H9 (cell line): ENCODE data around the gene SMPD4. TPM values are rescaled to one million over a fixed set of nuclear protein-coding genes. Genes with fewer than 3 reads are reported as not detected.

Source experiments
- DNase-seq: peaks from one replicate; pipeline ENCODE4 v3.0.0-alpha.2; 2017
- H2AFZ ChIP-seq: one replicate; pipeline ENCODE4 v1.6.1; 2013; ENCODE audit warnings: mild to moderate bottlenecking, low read length, control low read depth, moderate library complexity
- H2AK5ac ChIP-seq: 2 replicates; pipeline ENCODE4 v1.6.1; 2013; ENCODE audit warnings: low read length, control low read depth, mixed read lengths; ENCODE audit not compliant: insufficient read length
- H2BK120ac ChIP-seq: one replicate; pipeline ENCODE4 v1.6.1; 2013; ENCODE audit warnings: low read depth, mild to moderate bottlenecking, low read length, control low read depth, inconsistent platforms; ENCODE audit not compliant: poor library complexity, severe bottlenecking
- H2BK12ac ChIP-seq: 2 replicates; pipeline ENCODE4 v1.6.1; 2013; ENCODE audit warnings: low read length, control low read depth, mixed read lengths, low read depth; ENCODE audit not compliant: insufficient read length
- H2BK15ac ChIP-seq: 2 replicates; pipeline ENCODE4 v1.6.1; 2013; ENCODE audit warnings: low read depth, low read length, control low read depth
- H2BK20ac ChIP-seq: one replicate; pipeline ENCODE4 v1.6.1; 2013; ENCODE audit warnings: low read depth, mild to moderate bottlenecking, low read length, control low read depth, inconsistent platforms; ENCODE audit not compliant: poor library complexity, severe bottlenecking
- H2BK5ac ChIP-seq: 2 replicates; pipeline ENCODE4 v1.6.1; 2013; ENCODE audit warnings: low read length, control low read depth, mixed read lengths; ENCODE audit not compliant: insufficient read length
- H3K14ac ChIP-seq: 2 replicates; pipeline ENCODE4 v1.6.1; 2013; ENCODE audit warnings: low read length, control low read depth; ENCODE audit not compliant: insufficient read depth
- H3K18ac ChIP-seq: 2 replicates; pipeline ENCODE4 v1.6.1; 2013; ENCODE audit warnings: low read depth, mild to moderate bottlenecking, mixed read lengths, low read length, control low read depth; ENCODE audit not compliant: insufficient read length
- H3K23ac ChIP-seq: 2 replicates; pipeline ENCODE4 v1.6.1; 2013; ENCODE audit warnings: low read length, control low read depth, mixed read lengths, low read depth; ENCODE audit not compliant: insufficient read length
- H3K23me2 ChIP-seq: 2 replicates; pipeline ENCODE4 v1.6.1; 2013; ENCODE audit warnings: low read depth, mild to moderate bottlenecking, mixed read lengths, low read length, control low read depth; ENCODE audit not compliant: insufficient read length, poor library complexity, severe bottlenecking
- H3K27ac ChIP-seq: 2 replicates; pipeline ENCODE4 v1.5.1; 2013; ENCODE audit warnings: low read length, control low read depth, mixed read lengths, low read depth; ENCODE audit not compliant: insufficient read length
- H3K27me3 ChIP-seq: 2 replicates; pipeline ENCODE4 v1.6.1; 2013; ENCODE audit warnings: low read length, control low read depth, inconsistent platforms; ENCODE audit not compliant: insufficient read depth
- H3K4ac ChIP-seq: 2 replicates; pipeline ENCODE4 v1.6.1; 2013; ENCODE audit warnings: low read depth, mild to moderate bottlenecking, control low read depth, inconsistent platforms, low read length, moderate library complexity
- H3K4me1 ChIP-seq: 2 replicates; pipeline ENCODE4 v1.6.1; 2013; ENCODE audit warnings: low read length, control low read depth, inconsistent platforms; ENCODE audit not compliant: insufficient read depth
- H3K4me2 ChIP-seq: 2 replicates; pipeline ENCODE4 v1.6.1; 2013; ENCODE audit warnings: low read length, control low read depth, mixed read lengths; ENCODE audit not compliant: insufficient read length, insufficient read depth
- H3K56ac ChIP-seq: 2 replicates; pipeline ENCODE4 v1.6.1; 2013; ENCODE audit warnings: low read depth, mild to moderate bottlenecking, mixed read lengths, low read length, control low read depth; ENCODE audit not compliant: insufficient read length
- H3K79me1 ChIP-seq: 2 replicates; pipeline ENCODE4 v1.6.1; 2013; ENCODE audit warnings: low read depth, mild to moderate bottlenecking, moderate library complexity, low read length, control low read depth, inconsistent platforms; ENCODE audit not compliant: insufficient read depth, poor library complexity, severe bottlenecking
- H3K79me2 ChIP-seq: 2 replicates; pipeline ENCODE4 v1.6.1; 2013; ENCODE audit warnings: low read length, control low read depth, inconsistent platforms; ENCODE audit not compliant: insufficient read depth
- H3K9ac ChIP-seq: 2 replicates; pipeline ENCODE4 v1.6.1; 2013; ENCODE audit warnings: low read length, control low read depth, mixed read lengths; ENCODE audit not compliant: insufficient read length; ENCODE audit errors: extremely low read depth
- H3K9me3 ChIP-seq: one replicate; pipeline ENCODE4 v1.6.1; 2013; ENCODE audit warnings: low read depth, low read length, inconsistent platforms; ENCODE audit not compliant: control insufficient read depth
- H3T11ph ChIP-seq: one replicate; pipeline ENCODE4 v1.6.1; 2013; ENCODE audit warnings: mild to moderate bottlenecking, low read length, control low read depth, inconsistent platforms
- H4K20me1 ChIP-seq: one replicate; pipeline ENCODE4 v1.6.1; 2013; ENCODE audit not compliant: control insufficient read depth, insufficient read length, insufficient read depth
- H4K5ac ChIP-seq: 2 replicates; pipeline ENCODE4 v1.6.1; 2013; ENCODE audit warnings: low read depth, mild to moderate bottlenecking, mixed read lengths, low read length, control low read depth; ENCODE audit not compliant: insufficient read length
- H4K8ac ChIP-seq: replicated peaks from 2 replicates; pipeline ENCODE4 v1.6.1; 2013; ENCODE audit warnings: low read length, control low read depth, mixed read lengths, low read depth; ENCODE audit not compliant: insufficient read length
- H4K91ac ChIP-seq: 2 replicates; pipeline ENCODE4 v1.6.1; 2013; ENCODE audit warnings: low read depth, mild to moderate bottlenecking, moderate library complexity, mixed read lengths, low read length, control low read depth; ENCODE audit not compliant: insufficient read length
- H3K27ac Mint-ChIP-seq, 3 experiments: 2 replicates in 2 of 3; 3 replicates in 1 of 3; pipeline ENCODE4 v1.8.0; 2020 to 2021; ENCODE audit warnings: mixed read lengths in 3 of 3, mild to moderate bottlenecking in 1 of 3, moderate library complexity in 1 of 3
- H3K27me3 Mint-ChIP-seq: 2 replicates; pipeline ENCODE4 v1.8.0; 2021; ENCODE audit warnings: low read depth, mild to moderate bottlenecking, moderate library complexity, mixed read lengths
- H3K36me3 Mint-ChIP-seq, 3 experiments: 2 replicates in 2 of 3; 3 replicates in 1 of 3; pipeline ENCODE4 v1.8.0; 2020 to 2021; ENCODE audit warnings: low read depth in 3 of 3, mixed read lengths in 3 of 3; ENCODE audit not compliant: insufficient read depth in 1 of 3
- H3K4me1 Mint-ChIP-seq, 2 experiments: 2 replicates each; pipeline ENCODE4 v1.8.0; 2020; ENCODE audit warnings: mixed read lengths in 2 of 2
- H3K4me3 Mint-ChIP-seq, 2 experiments: 2 replicates in 1 of 2; 3 replicates in 1 of 2; pipeline ENCODE4 v1.8.0; 2020 to 2021; ENCODE audit warnings: mild to moderate bottlenecking in 2 of 2, mixed read lengths in 2 of 2, moderate library complexity in 1 of 2
- H3K9me3 Mint-ChIP-seq, 2 experiments: 2 replicates in 1 of 2; 3 replicates in 1 of 2; pipeline ENCODE4 v1.8.0; 2020; ENCODE audit warnings: mild to moderate bottlenecking in 2 of 2, mixed read lengths in 2 of 2, moderate library complexity in 1 of 2
- WGBS: extraction: QIAGEN DNeasy Blood & Tissue Kit; methylation state at CpG from one replicate; pipeline ENCODE4 v1.1.7; 2013; ENCODE audit warnings: missing lambda C conversion rate, low lambda C conversion rate, mixed read lengths; ENCODE audit not compliant: insufficient read length; ENCODE audit errors: extremely low coverage; 5-methylcytosine and 5-hydroxymethylcytosine counted together
- total RNA-seq: library from RNA; stranded (reverse); gene quantifications from 2 replicates; pipeline ENCODE4 v1.2.1, GENCODE V29; 2021
- TF ChIP-seq, protein P1 (sequence below): fragments of 200-600 bp; sonication (generic); conservative IDR thresholded peaks from 3 replicates; pipeline ENCODE4 v1.8.0; 2021; ENCODE audit warnings: antibody characterized with exemption, mild to moderate bottlenecking

SMPD4 gene
- total RNA-seq, 1 experiment from 2014 or later: 105 TPM

DNA sequence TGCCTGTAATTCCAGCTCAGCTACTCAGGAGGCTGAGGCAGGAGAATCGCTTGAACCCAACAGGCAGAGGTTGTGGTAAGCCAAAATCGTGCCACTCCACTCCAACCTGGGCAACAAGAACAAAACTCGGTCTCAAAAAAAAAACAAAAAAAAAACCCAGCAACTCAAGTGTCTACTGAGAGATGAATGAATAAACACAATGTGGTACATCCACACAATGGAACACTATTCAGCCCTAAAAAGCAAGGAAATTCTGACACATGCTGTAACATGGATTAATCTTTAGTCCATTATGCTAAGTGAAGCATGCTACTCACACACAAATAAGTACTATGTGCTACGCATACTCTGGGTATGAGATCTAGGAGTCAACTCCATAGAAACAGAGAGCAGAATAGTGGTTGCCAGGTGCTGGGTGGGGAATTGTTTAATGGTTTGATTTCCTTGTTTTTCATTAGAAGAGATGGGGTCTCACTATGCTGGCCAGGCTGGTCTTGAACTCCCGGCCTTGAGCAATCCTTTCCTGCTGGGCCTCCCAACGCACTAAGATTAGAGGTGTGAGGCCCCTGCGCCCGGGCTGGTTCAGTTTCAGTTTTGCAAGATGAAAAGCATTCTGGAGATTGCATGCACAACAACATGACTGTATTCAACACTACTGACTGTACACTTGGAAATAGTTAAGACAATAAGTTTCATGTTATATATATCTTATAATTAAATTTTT, 15.9 kb downstream of the SMPD4 start:
- no peak overlapping the region for H4K5ac ChIP-seq
- Mint-ChIP-seq H3K4me3 (no peak overlapping the region), H3K27ac (no peak overlapping the region; a peak in 1 of 7 replicates), H3K9me3 (no peaks in the 10 kb centered on the region), H3K4me1 (peaks cover 0 to 6% of the 10 kb centered on the region in 2 experiments; a peak in 2 of 4 replicates), H3K36me3 (peaks cover 31 to 68% (median 68%) of the 10 kb centered on the region in 3 experiments; a peak in 6 of 7 replicates), H3K27me3 (no peaks in the 10 kb centered on the region; the same call in 1 of the 2 replicates)
- no peak overlapping the region for H2AFZ ChIP-seq
- no peaks in the 10 kb centered on the region for H3K23me2 ChIP-seq
- no peaks in the 10 kb centered on the region for H3K27me3 ChIP-seq
- no peak overlapping the region for H3K23ac ChIP-seq
- no peak overlapping the region for H2BK20ac ChIP-seq
- no peak overlapping the region for H3K14ac ChIP-seq
- H4K20me1 ChIP-seq: no peaks in the 10 kb centered on the region
- TF ChIP-seq, protein P1, sequence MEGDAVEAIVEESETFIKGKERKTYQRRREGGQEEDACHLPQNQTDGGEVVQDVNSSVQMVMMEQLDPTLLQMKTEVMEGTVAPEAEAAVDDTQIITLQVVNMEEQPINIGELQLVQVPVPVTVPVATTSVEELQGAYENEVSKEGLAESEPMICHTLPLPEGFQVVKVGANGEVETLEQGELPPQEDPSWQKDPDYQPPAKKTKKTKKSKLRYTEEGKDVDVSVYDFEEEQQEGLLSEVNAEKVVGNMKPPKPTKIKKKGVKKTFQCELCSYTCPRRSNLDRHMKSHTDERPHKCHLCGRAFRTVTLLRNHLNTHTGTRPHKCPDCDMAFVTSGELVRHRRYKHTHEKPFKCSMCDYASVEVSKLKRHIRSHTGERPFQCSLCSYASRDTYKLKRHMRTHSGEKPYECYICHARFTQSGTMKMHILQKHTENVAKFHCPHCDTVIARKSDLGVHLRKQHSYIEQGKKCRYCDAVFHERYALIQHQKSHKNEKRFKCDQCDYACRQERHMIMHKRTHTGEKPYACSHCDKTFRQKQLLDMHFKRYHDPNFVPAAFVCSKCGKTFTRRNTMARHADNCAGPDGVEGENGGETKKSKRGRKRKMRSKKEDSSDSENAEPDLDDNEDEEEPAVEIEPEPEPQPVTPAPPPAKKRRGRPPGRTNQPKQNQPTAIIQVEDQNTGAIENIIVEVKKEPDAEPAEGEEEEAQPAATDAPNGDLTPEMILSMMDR: no peak
- H3K56ac ChIP-seq: no peak overlapping the region
- no peaks in the 10 kb centered on the region for H3K4me1 ChIP-seq
- no CpG with 5 or more reads among the region's 8 CpGs for WGBS
- H3K79me1 ChIP-seq: no peaks in the 10 kb centered on the region
- H2BK120ac ChIP-seq: no peak overlapping the region
- no peak overlapping the region for H3K9ac ChIP-seq
- no peak overlapping the region for H2BK12ac ChIP-seq
- no peaks in the 10 kb centered on the region for H3K9me3 ChIP-seq
- no peak overlapping the region for H2BK5ac ChIP-seq
- H3K18ac ChIP-seq: no peak overlapping the region
- H3K27ac ChIP-seq: no peak overlapping the region
- no peak overlapping the region for H4K8ac ChIP-seq
- no peak overlapping the region for H3K4ac ChIP-seq
- DNase-seq: no peak
- H3T11ph ChIP-seq: no peak overlapping the region
- no peaks in the 10 kb centered on the region for H3K79me2 ChIP-seq
- H3K4me2 ChIP-seq: no peak overlapping the region
- no peak overlapping the region for H2AK5ac ChIP-seq
- H2BK15ac ChIP-seq: no peak overlapping the region
- H4K91ac ChIP-seq: no peak overlapping the region
